H9 (cell line): ENCODE measurements around the gene RAB11FIP5. TPM values are rescaled to one million over a fixed set of nuclear protein-coding genes. Genes with fewer than 3 reads are reported as not detected.

ENCODE experiments used
- DNase-seq: peaks from one replicate; pipeline ENCODE4 v3.0.0-alpha.2; 2017
- H2AFZ ChIP-seq: one replicate; pipeline ENCODE4 v1.6.1; 2013; ENCODE audit warnings: mild to moderate bottlenecking, low read length, control low read depth, moderate library complexity
- H2AK5ac ChIP-seq: 2 replicates; pipeline ENCODE4 v1.6.1; 2013; ENCODE audit warnings: low read length, control low read depth, mixed read lengths; ENCODE audit not compliant: insufficient read length
- H2BK120ac ChIP-seq: one replicate; pipeline ENCODE4 v1.6.1; 2013; ENCODE audit warnings: low read depth, mild to moderate bottlenecking, low read length, control low read depth, inconsistent platforms; ENCODE audit not compliant: poor library complexity, severe bottlenecking
- H2BK12ac ChIP-seq: 2 replicates; pipeline ENCODE4 v1.6.1; 2013; ENCODE audit warnings: low read length, control low read depth, mixed read lengths, low read depth; ENCODE audit not compliant: insufficient read length
- H2BK15ac ChIP-seq: 2 replicates; pipeline ENCODE4 v1.6.1; 2013; ENCODE audit warnings: low read depth, low read length, control low read depth
- H2BK20ac ChIP-seq: one replicate; pipeline ENCODE4 v1.6.1; 2013; ENCODE audit warnings: low read depth, mild to moderate bottlenecking, low read length, control low read depth, inconsistent platforms; ENCODE audit not compliant: poor library complexity, severe bottlenecking
- H2BK5ac ChIP-seq: 2 replicates; pipeline ENCODE4 v1.6.1; 2013; ENCODE audit warnings: low read length, control low read depth, mixed read lengths; ENCODE audit not compliant: insufficient read length
- H3K14ac ChIP-seq: 2 replicates; pipeline ENCODE4 v1.6.1; 2013; ENCODE audit warnings: low read length, control low read depth; ENCODE audit not compliant: insufficient read depth
- H3K18ac ChIP-seq: 2 replicates; pipeline ENCODE4 v1.6.1; 2013; ENCODE audit warnings: low read depth, mild to moderate bottlenecking, mixed read lengths, low read length, control low read depth; ENCODE audit not compliant: insufficient read length
- H3K23ac ChIP-seq: 2 replicates; pipeline ENCODE4 v1.6.1; 2013; ENCODE audit warnings: low read length, control low read depth, mixed read lengths, low read depth; ENCODE audit not compliant: insufficient read length
- H3K23me2 ChIP-seq: 2 replicates; pipeline ENCODE4 v1.6.1; 2013; ENCODE audit warnings: low read depth, mild to moderate bottlenecking, mixed read lengths, low read length, control low read depth; ENCODE audit not compliant: insufficient read length, poor library complexity, severe bottlenecking
- H3K27ac ChIP-seq: 2 replicates; pipeline ENCODE4 v1.5.1; 2013; ENCODE audit warnings: low read length, control low read depth, mixed read lengths, low read depth; ENCODE audit not compliant: insufficient read length
- H3K27me3 ChIP-seq: 2 replicates; pipeline ENCODE4 v1.6.1; 2013; ENCODE audit warnings: low read length, control low read depth, inconsistent platforms; ENCODE audit not compliant: insufficient read depth
- H3K4ac ChIP-seq: 2 replicates; pipeline ENCODE4 v1.6.1; 2013; ENCODE audit warnings: low read depth, mild to moderate bottlenecking, control low read depth, inconsistent platforms, low read length, moderate library complexity
- H3K4me1 ChIP-seq: 2 replicates; pipeline ENCODE4 v1.6.1; 2013; ENCODE audit warnings: low read length, control low read depth, inconsistent platforms; ENCODE audit not compliant: insufficient read depth
- H3K4me2 ChIP-seq: 2 replicates; pipeline ENCODE4 v1.6.1; 2013; ENCODE audit warnings: low read length, control low read depth, mixed read lengths; ENCODE audit not compliant: insufficient read length, insufficient read depth
- H3K56ac ChIP-seq: 2 replicates; pipeline ENCODE4 v1.6.1; 2013; ENCODE audit warnings: low read depth, mild to moderate bottlenecking, mixed read lengths, low read length, control low read depth; ENCODE audit not compliant: insufficient read length
- H3K79me1 ChIP-seq: 2 replicates; pipeline ENCODE4 v1.6.1; 2013; ENCODE audit warnings: low read depth, mild to moderate bottlenecking, moderate library complexity, low read length, control low read depth, inconsistent platforms; ENCODE audit not compliant: insufficient read depth, poor library complexity, severe bottlenecking
- H3K79me2 ChIP-seq: 2 replicates; pipeline ENCODE4 v1.6.1; 2013; ENCODE audit warnings: low read length, control low read depth, inconsistent platforms; ENCODE audit not compliant: insufficient read depth
- H3K9ac ChIP-seq: 2 replicates; pipeline ENCODE4 v1.6.1; 2013; ENCODE audit warnings: low read length, control low read depth, mixed read lengths; ENCODE audit not compliant: insufficient read length; ENCODE audit errors: extremely low read depth
- H3K9me3 ChIP-seq: one replicate; pipeline ENCODE4 v1.6.1; 2013; ENCODE audit warnings: low read depth, low read length, inconsistent platforms; ENCODE audit not compliant: control insufficient read depth
- H3T11ph ChIP-seq: one replicate; pipeline ENCODE4 v1.6.1; 2013; ENCODE audit warnings: mild to moderate bottlenecking, low read length, control low read depth, inconsistent platforms
- H4K20me1 ChIP-seq: one replicate; pipeline ENCODE4 v1.6.1; 2013; ENCODE audit not compliant: control insufficient read depth, insufficient read length, insufficient read depth
- H4K5ac ChIP-seq: 2 replicates; pipeline ENCODE4 v1.6.1; 2013; ENCODE audit warnings: low read depth, mild to moderate bottlenecking, mixed read lengths, low read length, control low read depth; ENCODE audit not compliant: insufficient read length
- H4K8ac ChIP-seq: replicated peaks from 2 replicates; pipeline ENCODE4 v1.6.1; 2013; ENCODE audit warnings: low read length, control low read depth, mixed read lengths, low read depth; ENCODE audit not compliant: insufficient read length
- H4K91ac ChIP-seq: 2 replicates; pipeline ENCODE4 v1.6.1; 2013; ENCODE audit warnings: low read depth, mild to moderate bottlenecking, moderate library complexity, mixed read lengths, low read length, control low read depth; ENCODE audit not compliant: insufficient read length
- H3K27ac Mint-ChIP-seq, 3 experiments: 2 replicates in 2 of 3; 3 replicates in 1 of 3; pipeline ENCODE4 v1.8.0; 2020 to 2021; ENCODE audit warnings: mixed read lengths in 3 of 3, mild to moderate bottlenecking in 1 of 3, moderate library complexity in 1 of 3
- H3K27me3 Mint-ChIP-seq: 2 replicates; pipeline ENCODE4 v1.8.0; 2021; ENCODE audit warnings: low read depth, mild to moderate bottlenecking, moderate library complexity, mixed read lengths
- H3K36me3 Mint-ChIP-seq, 3 experiments: 2 replicates in 2 of 3; 3 replicates in 1 of 3; pipeline ENCODE4 v1.8.0; 2020 to 2021; ENCODE audit warnings: low read depth in 3 of 3, mixed read lengths in 3 of 3; ENCODE audit not compliant: insufficient read depth in 1 of 3
- H3K4me1 Mint-ChIP-seq, 2 experiments: 2 replicates each; pipeline ENCODE4 v1.8.0; 2020; ENCODE audit warnings: mixed read lengths in 2 of 2
- H3K4me3 Mint-ChIP-seq, 2 experiments: 2 replicates in 1 of 2; 3 replicates in 1 of 2; pipeline ENCODE4 v1.8.0; 2020 to 2021; ENCODE audit warnings: mild to moderate bottlenecking in 2 of 2, mixed read lengths in 2 of 2, moderate library complexity in 1 of 2
- H3K9me3 Mint-ChIP-seq, 2 experiments: 2 replicates in 1 of 2; 3 replicates in 1 of 2; pipeline ENCODE4 v1.8.0; 2020; ENCODE audit warnings: mild to moderate bottlenecking in 2 of 2, mixed read lengths in 2 of 2, moderate library complexity in 1 of 2
- CTCF ChIP-seq: fragments of 200-600 bp; sonication (generic); conservative IDR thresholded peaks from 3 replicates; pipeline ENCODE4 v1.8.0; 2021; ENCODE audit warnings: antibody characterized with exemption, mild to moderate bottlenecking
- WGBS: extraction: QIAGEN DNeasy Blood & Tissue Kit; methylation state at CpG from one replicate; pipeline ENCODE4 v1.1.7; 2013; ENCODE audit warnings: missing lambda C conversion rate, low lambda C conversion rate, mixed read lengths; ENCODE audit not compliant: insufficient read length; ENCODE audit errors: extremely low coverage; 5-methylcytosine and 5-hydroxymethylcytosine counted together
- total RNA-seq: library from RNA; stranded (reverse); gene quantifications from 2 replicates; pipeline ENCODE4 v1.2.1, GENCODE V29; 2021

Gene RAB11FIP5
- total RNA-seq, 1 experiment from 2014 or later, result 7.1 TPM

- H3K4me1 ChIP-seq, result no peaks in the 10 kb centered on the region; the same call in 1 of the 2 replicates
- no peak overlapping the region for H2BK15ac ChIP-seq
- Mint-ChIP-seq H3K9me3 (peaks cover 3 to 5% of the 10 kb centered on the region in 2 experiments; a peak in 1 of 5 replicates), H3K4me3 (peak overlapping the region; percentile 77 to 95), H3K27me3 (peaks cover 29% of the 10 kb centered on the region), H3K27ac (no peak overlapping the region; a peak in 1 of 7 replicates), H3K36me3 (peaks cover 0 to 10% (median 7%) of the 10 kb centered on the region in 3 experiments; a peak in 3 of 7 replicates), H3K4me1 (peaks cover 15 to 23% of the 10 kb centered on the region in 2 experiments)
- H4K8ac ChIP-seq, result no peak overlapping the region
- no peak overlapping the region for H2BK120ac ChIP-seq
- no peak overlapping the region for H3K4ac ChIP-seq
- no peak overlapping the region for H3K56ac ChIP-seq
- H3K23me2 ChIP-seq, result peaks cover 7% of the 10 kb centered on the region
- H3K23ac ChIP-seq, result no peak overlapping the region
- no peak overlapping the region for H2BK12ac ChIP-seq
- H2AK5ac ChIP-seq, result no peak overlapping the region
- H3K4me2 ChIP-seq, result peak overlapping the region; percentile 62
- H3K79me2 ChIP-seq, result no peaks in the 10 kb centered on the region; the same call in 1 of the 2 replicates
- no peak overlapping the region for H3T11ph ChIP-seq
- DNase-seq, result peak; percentile 57
- H2BK20ac ChIP-seq, result no peak overlapping the region
- no peaks in the 10 kb centered on the region for H3K27me3 ChIP-seq
- no peak overlapping the region for H2BK5ac ChIP-seq
- no peak overlapping the region for H3K9ac ChIP-seq
- TF ChIP-seq CTCF, result no peak
- no peak overlapping the region for H3K18ac ChIP-seq
- H3K79me1 ChIP-seq, result no peaks in the 10 kb centered on the region
- H3K27ac ChIP-seq, result no peak overlapping the region
- no CpG with 5 or more reads among the region's 88 CpGs for WGBS
- H4K91ac ChIP-seq, result no peak overlapping the region
- peak overlapping the region; percentile 41; the same call in 1 of the 2 replicates for H3K14ac ChIP-seq
- H4K5ac ChIP-seq, result no peak overlapping the region
- H4K20me1 ChIP-seq, result no peaks in the 10 kb centered on the region
- H2AFZ ChIP-seq, result no peak overlapping the region
- H3K9me3 ChIP-seq, result no peaks in the 10 kb centered on the region
Measured at GRCh38 chr2:73112026-73112912, 479 bp downstream of the RAB11FIP5 start.
